Astrocyte (in vitro differentiated cells and primary cell): ENCODE results near the gene VIPR2. TPM values are rescaled to one million over a fixed set of nuclear protein-coding genes. Genes with fewer than 3 reads are reported as not detected.
"Not testable (repeated sequence)": the region's sequence is repeated elsewhere in the genome, so short reads cannot be mapped to it uniquely, and the experiment has no call there.

Experiments used
- DNase-seq: peaks from one replicate; pipeline ENCODE4 v3.0.0-alpha.2; 2010; ENCODE audit warnings: low read depth
- FAIRE-seq: peaks from 2 replicates; lab custom pipeline; 2011; peaks lifted over from hg19 to GRCh38; lab: Jason Lieb, UNC
- H2AFZ ChIP-seq: 2 replicates; pipeline ENCODE4 v1.6.0; 2012; ENCODE audit warnings: low read depth, low read length, inconsistent platforms
- H3K27ac ChIP-seq: 2 replicates; pipeline ENCODE4 v1.5.1; 2011; ENCODE audit warnings: low read depth, low read length, inconsistent platforms
- H3K27me3 ChIP-seq: 2 replicates; pipeline ENCODE4 v1.6.0; 2011; ENCODE audit warnings: low read length, inconsistent platforms; ENCODE audit not compliant: insufficient read depth
- H3K36me3 ChIP-seq: 2 replicates; pipeline ENCODE4 v1.5.1; 2011; ENCODE audit warnings: low read length, inconsistent platforms; ENCODE audit not compliant: insufficient read depth
- H3K4me1 ChIP-seq: 2 replicates; pipeline ENCODE4 v1.5.1; 2011; ENCODE audit warnings: low read length, inconsistent platforms; ENCODE audit not compliant: insufficient read depth
- H3K4me2 ChIP-seq: 2 replicates; pipeline ENCODE4 v1.6.0; 2012; ENCODE audit warnings: low read length, inconsistent platforms
- H3K4me3 ChIP-seq: 2 replicates; pipeline ENCODE4 v1.5.1; 2011; ENCODE audit warnings: low read depth, mild to moderate bottlenecking, low read length, inconsistent platforms; ENCODE audit not compliant: insufficient read depth
- H3K79me2 ChIP-seq: 2 replicates; pipeline ENCODE4 v1.6.0; 2012; ENCODE audit warnings: mild to moderate bottlenecking, low read length, inconsistent platforms; ENCODE audit not compliant: insufficient read depth
- H3K9ac ChIP-seq: 2 replicates; pipeline ENCODE4 v1.6.0; 2012; ENCODE audit warnings: mild to moderate bottlenecking, low read length, inconsistent platforms
- H3K9me3 ChIP-seq: 2 replicates; pipeline ENCODE4 v1.5.1; 2012; ENCODE audit warnings: low read depth, mild to moderate bottlenecking, low read length, inconsistent platforms; ENCODE audit not compliant: insufficient read depth
- H4K20me1 ChIP-seq: 2 replicates; pipeline ENCODE4 v1.6.0; 2012; ENCODE audit warnings: low read length, inconsistent platforms; ENCODE audit not compliant: insufficient read depth
- H3K27ac Mint-ChIP-seq: one replicate; pipeline ENCODE4 v1.8.0; 2021; ENCODE audit warnings: mild to moderate bottlenecking, mixed read lengths; ENCODE audit not compliant: unreplicated experiment
- H3K27me3 Mint-ChIP-seq: one replicate; pipeline ENCODE4 v1.8.0; 2021; ENCODE audit warnings: low read depth, mixed read lengths; ENCODE audit not compliant: unreplicated experiment
- H3K36me3 Mint-ChIP-seq: one replicate; pipeline ENCODE4 v1.8.0; 2021; ENCODE audit warnings: low read depth, mixed read lengths; ENCODE audit not compliant: unreplicated experiment
- H3K4me1 Mint-ChIP-seq: one replicate; pipeline ENCODE4 v1.8.0; 2021; ENCODE audit warnings: low read depth, mixed read lengths; ENCODE audit not compliant: unreplicated experiment
- H3K4me3 Mint-ChIP-seq: one replicate; pipeline ENCODE4 v1.8.0; 2021; ENCODE audit warnings: mild to moderate bottlenecking, moderate library complexity, mixed read lengths; ENCODE audit not compliant: unreplicated experiment
- H3K9me3 Mint-ChIP-seq: one replicate; pipeline ENCODE4 v1.8.0; 2021; ENCODE audit warnings: mild to moderate bottlenecking, mixed read lengths; ENCODE audit not compliant: unreplicated experiment
- CTCF ChIP-seq: IDR thresholded peaks from 2 replicates; pipeline ENCODE4 v1.5.1; 2011; ENCODE audit warnings: low read depth, mild to moderate bottlenecking, inconsistent platforms, low read length, moderate library complexity; ENCODE audit not compliant: insufficient read depth
- EZH2 ChIP-seq: IDR thresholded peaks from 2 replicates; pipeline ENCODE4 v1.6.1; 2012; ENCODE audit warnings: mild to moderate bottlenecking, low read length, inconsistent platforms; ENCODE audit not compliant: insufficient read depth
- total RNA-seq: library from RNA; stranded (reverse); gene quantifications from 2 replicates; pipeline ENCODE4 v1.2.1, GENCODE V29; 2021

The VIPR2 gene
- total RNA-seq, 1 donor from 2014 or later = 0.68 TPM

DNA sequence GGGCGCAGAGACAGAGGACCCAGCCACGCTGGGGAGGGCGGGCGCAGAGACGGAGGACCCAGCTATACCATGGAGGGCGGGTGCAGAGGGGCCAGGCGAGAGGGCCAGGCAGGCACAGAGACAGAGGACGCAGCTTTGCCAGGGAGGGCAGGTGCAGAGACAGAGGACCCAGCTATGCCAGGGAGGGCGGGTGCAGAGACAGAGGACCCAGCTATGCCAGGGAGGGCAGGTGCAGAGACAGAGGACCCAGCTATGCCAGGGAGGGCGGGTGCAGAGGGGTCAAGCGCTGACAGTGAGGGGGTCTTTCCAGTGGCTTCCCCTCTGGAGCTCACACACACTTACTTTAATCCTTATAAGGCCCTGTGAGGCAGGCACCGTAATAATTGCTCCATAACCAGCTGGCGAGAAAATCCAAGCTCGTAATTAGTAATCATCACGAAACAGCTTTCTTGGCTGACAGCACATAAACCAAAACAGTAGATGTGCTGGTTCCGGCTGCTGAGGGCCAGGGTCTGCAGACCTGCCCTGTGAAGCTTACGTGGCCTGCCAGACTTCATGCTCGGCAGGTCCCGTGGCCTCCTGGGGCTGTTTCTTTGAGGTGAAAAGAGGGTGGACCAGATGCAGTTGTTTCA lies 137.2 kb downstream of the VIPR2 start:
- Mint-ChIP-seq H3K27me3 (peaks cover 23% of the 10 kb centered on the region), H3K4me3 (no peak overlapping the region), H3K9me3 (peaks cover 7% of the 10 kb centered on the region), H3K27ac (no peak overlapping the region), H3K4me1 (peaks cover 5% of the 10 kb centered on the region), H3K36me3 (no peaks in the 10 kb centered on the region)
- no peak overlapping the region for H3K4me3 ChIP-seq
- no peak overlapping the region for H2AFZ ChIP-seq
- no peak for DNase-seq
- no peaks in the 10 kb centered on the region for H3K4me1 ChIP-seq
- H3K9me3 ChIP-seq = no peaks in the 10 kb centered on the region
- no peak for FAIRE-seq
- no peaks in the 10 kb centered on the region for H4K20me1 ChIP-seq
- TF ChIP-seq CTCF (no peak), EZH2 (no peak)
- H3K36me3 ChIP-seq = no peaks in the 10 kb centered on the region
- H3K4me2 ChIP-seq = no peak overlapping the region
- H3K79me2 ChIP-seq = no peaks in the 10 kb centered on the region
- H3K27ac ChIP-seq = no peak overlapping the region
- no peak overlapping the region for H3K9ac ChIP-seq
- no peaks in the 10 kb centered on the region for H3K27me3 ChIP-seq

DNA sequence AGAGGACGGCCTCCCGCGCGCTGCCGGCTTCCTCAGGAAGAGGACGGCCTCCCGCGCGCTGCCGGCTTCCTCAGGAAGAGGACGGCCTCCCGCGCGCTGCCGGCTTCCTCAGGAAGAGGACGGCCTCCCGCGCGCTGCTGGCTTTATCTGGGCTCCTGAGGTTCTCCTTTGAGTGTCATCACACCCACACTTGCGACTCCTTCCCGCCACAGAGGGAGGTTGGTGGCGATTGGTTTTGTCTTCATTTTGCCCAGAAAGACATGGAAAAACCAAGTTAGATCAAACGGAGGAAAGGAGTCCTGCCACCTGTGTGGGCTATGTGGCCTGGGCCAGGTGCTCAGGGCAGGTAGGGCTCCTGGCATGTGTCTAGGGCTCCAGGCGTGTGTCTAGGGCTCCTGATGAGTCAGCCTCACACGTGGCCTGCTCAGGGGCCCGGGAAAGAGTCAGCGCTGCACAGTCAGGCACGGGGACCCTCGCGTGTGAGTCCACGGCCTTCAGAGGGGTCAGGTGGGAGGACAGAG lies 138.0 kb downstream of the VIPR2 start:
- TF ChIP-seq EZH2 = no peak
- TF ChIP-seq CTCF = no peak
- no peak overlapping the region for H2AFZ ChIP-seq
- H3K79me2 ChIP-seq = no peaks in the 10 kb centered on the region
- DNase-seq (no peak), FAIRE-seq (no peak)
- no peaks in the 10 kb centered on the region for H4K20me1 ChIP-seq
- no peaks in the 10 kb centered on the region for H3K27me3 ChIP-seq
- Mint-ChIP-seq H3K27me3 (peaks cover 23% of the 10 kb centered on the region), H3K9me3 (peaks cover 7% of the 10 kb centered on the region), H3K4me1 (peaks cover 5% of the 10 kb centered on the region), H3K27ac (no peak overlapping the region), H3K4me3 (no peak overlapping the region), H3K36me3 (no peaks in the 10 kb centered on the region)
- no peaks in the 10 kb centered on the region for H3K4me1 ChIP-seq
- H3K4me2 ChIP-seq = no peak overlapping the region
- H3K27ac ChIP-seq = no peak overlapping the region
- H3K9me3 ChIP-seq = peaks cover 3% of the 10 kb centered on the region
- H3K36me3 ChIP-seq = no peaks in the 10 kb centered on the region
- H3K4me3 ChIP-seq = no peak overlapping the region
- no peak overlapping the region for H3K9ac ChIP-seq

- not testable (repeated sequence) for H3K27me3 ChIP-seq, H3K79me2 ChIP-seq, H3K4me1 ChIP-seq, H3K9ac ChIP-seq, H3K4me2 ChIP-seq, H3K9me3 Mint-ChIP-seq, H2AFZ ChIP-seq, H3K4me3 Mint-ChIP-seq, H3K27ac ChIP-seq, H3K4me1 Mint-ChIP-seq, H3K4me3 ChIP-seq, H3K27ac Mint-ChIP-seq, H3K36me3 Mint-ChIP-seq, DNase-seq, FAIRE-seq, H4K20me1 ChIP-seq, H3K36me3 ChIP-seq, H3K9me3 ChIP-seq
- peaks cover 18% of the 10 kb centered on the region for H3K27me3 Mint-ChIP-seq
Measured at GRCh38 chr7:159006022-159006609, 138.6 kb downstream of the VIPR2 start.
